Measurements from ENCODE around the gene AKAP5. TPM values are rescaled to one million over a fixed set of nuclear protein-coding genes. Genes with fewer than 3 reads are reported as not detected.

Gene AKAP5
- total RNA-seq, 1 donor from 2014 or later: 0.15 TPM

- Mint-ChIP-seq H3K27ac (ENCODE audit: unreplicated experiment) (no peak overlapping the region), H3K27me3 (ENCODE audit: unreplicated experiment) (no peaks in the 10 kb centered on the region), H3K4me1 (ENCODE audit: low read depth, unreplicated experiment) (no peaks in the 10 kb centered on the region), H3K9me3 (ENCODE audit: unreplicated experiment) (no peaks in the 10 kb centered on the region), H3K4me3 (ENCODE audit: unreplicated experiment) (no peak overlapping the region), H3K36me3 (ENCODE audit: unreplicated experiment) (no peaks in the 10 kb centered on the region)
- no peak for TF ChIP-seq CTCF (IDR thresholded peaks at IDR 0.05; ENCODE audit: partially characterized antibody, unreplicated experiment)
- DNase-seq: no peak
Measured at GRCh38 chr14:64522591-64523355, 57.5 kb downstream of the AKAP5 start.

Other genes with a start within 250 kb of the AKAP5 start
- 0.66 TPM for gene ESR2, start 171.1 kb upstream of the AKAP5 start, total RNA-seq (ENCODE audit: unreplicated experiment)
- 33.0 TPM for gene MTHFD1, start 77.1 kb upstream of the AKAP5 start, total RNA-seq (ENCODE audit: unreplicated experiment)
- 9.4 TPM for gene ZBTB25, start 38.3 kb downstream of the AKAP5 start, total RNA-seq (ENCODE audit: unreplicated experiment)
- gene ZBTB1, start 39.3 kb downstream of the AKAP5 start, total RNA-seq (ENCODE audit: unreplicated experiment): 16.6 TPM
- gene HSPA2, start 75.2 kb downstream of the AKAP5 start, total RNA-seq (ENCODE audit: unreplicated experiment): 23.9 TPM
- gene PPP1R36, start 84.5 kb downstream of the AKAP5 start, total RNA-seq (ENCODE audit: unreplicated experiment): 2.4 TPM
- gene PLEKHG3, start 238.9 kb downstream of the AKAP5 start, total RNA-seq (ENCODE audit: unreplicated experiment): 10.1 TPM

All from glutamatergic neuron (in vitro differentiated cells).